ENCODE results near the gene CLCF1. TPM values are rescaled to one million over a fixed set of nuclear protein-coding genes. Genes with fewer than 3 reads are reported as not detected.

The CLCF1 gene
- total RNA-seq, 4 donors from 2014 or later: 6.1 to 21.7 (median 9.4) TPM

- no peaks in the 10 kb centered on the region for H3K9me3 ChIP-seq
- no peak for ATAC-seq
- WGBS, 2 donors (ENCODE audit: low coverage in 1 of 2): 71% methylated on average over 12 of the region's 23 CpGs; no CpG with 5 or more reads in 1 of the 2 donors
- TF ChIP-seq CTCF (IDR thresholded peaks at IDR 0.05) (no peak), EP300 (IDR thresholded peaks at IDR 0.05) (no peak), POLR2A (IDR thresholded peaks at IDR 0.05) (no peak)
- no peak overlapping the region for H3K27ac ChIP-seq
- no peaks in the 10 kb centered on the region for H3K36me3 ChIP-seq
- H3K4me3 ChIP-seq: no peak overlapping the region
- no peaks in the 10 kb centered on the region for H3K27me3 ChIP-seq
- peaks cover 0 to 31% (median 12%) of the 10 kb centered on the region in 3 donors for H3K4me1 ChIP-seq
Observed at GRCh38 chr11:67379061-67380058, 6.0 kb upstream of the CLCF1 start.

- Histone ChIP-seq H3K27ac (no peak overlapping the region), H3K4me1 (peaks cover 0 to 39% (median 12%) of the 10 kb centered on the region in 3 donors), H3K9me3 (no peaks in the 10 kb centered on the region), H3K36me3 (no peaks in the 10 kb centered on the region), H3K4me3 (no peak overlapping the region), H3K27me3 (no peaks in the 10 kb centered on the region)
- ATAC-seq: no peak
- 100% methylated on average over 1 of the region's 4 CpGs for WGBS, 2 donors (ENCODE audit: low coverage in 1 of 2)
- TF ChIP-seq POLR2AphosphoS5 (IDR thresholded peaks at IDR 0.05) (no peak), CTCF (IDR thresholded peaks at IDR 0.05) (no peak), EP300 (IDR thresholded peaks at IDR 0.05) (no peak), POLR2A (IDR thresholded peaks at IDR 0.05) (no peak)
Observed at GRCh38 chr11:67378544-67378943, 5.1 kb upstream of the CLCF1 start.

GRCh38 chr11:67376873-67377808 is 3.7 kb upstream of the CLCF1 start:
- H3K4me3 ChIP-seq: no peak overlapping the region
- H3K9me3 ChIP-seq: no peaks in the 10 kb centered on the region
- ATAC-seq: no peak
- peaks cover 0 to 38% (median 12%) of the 10 kb centered on the region in 3 donors for H3K4me1 ChIP-seq
- TF ChIP-seq POLR2AphosphoS5 (IDR thresholded peaks at IDR 0.05) (no peak), EP300 (IDR thresholded peaks at IDR 0.05) (no peak), POLR2A (IDR thresholded peaks at IDR 0.05) (no peak)
- no peaks in the 10 kb centered on the region for H3K36me3 ChIP-seq
- no peaks in the 10 kb centered on the region for H3K27me3 ChIP-seq
- WGBS, 2 donors (ENCODE audit: low coverage in 1 of 2): 77% methylated on average over 5 of the region's 6 CpGs; no CpG with 5 or more reads in 1 of the 2 donors
- H3K27ac ChIP-seq: no peak overlapping the region

- TF ChIP-seq CTCF (IDR thresholded peaks at IDR 0.05) (no peak), POLR2A (IDR thresholded peaks at IDR 0.05) (no peak), POLR2AphosphoS5 (IDR thresholded peaks at IDR 0.05) (no peak), EP300 (IDR thresholded peaks at IDR 0.05) (no peak)
Observed at GRCh38 chr11:67376063-67376820, 2.8 kb upstream of the CLCF1 start.

More at GRCh38 chr11:67376063-67376820, 2.8 kb upstream of the CLCF1 start:
- Histone ChIP-seq H3K4me1 (peaks cover 0 to 47% (median 21%) of the 10 kb centered on the region in 3 donors), H3K27ac (peak overlapping the region in 1 of 4 donors; percentile 99), H3K36me3 (no peaks in the 10 kb centered on the region), H3K27me3 (no peaks in the 10 kb centered on the region), H3K4me3 (no peak overlapping the region), H3K9me3 (no peaks in the 10 kb centered on the region)
- WGBS, 2 donors (ENCODE audit: low coverage in 1 of 2): 53 to 60% methylated on average over 1 to 2 of the region's 7 CpGs
- ATAC-seq: no peak
